Pancreas (tissue), 10 donors: ENCODE data around the gene ATXN1. TPM values are rescaled to one million over a fixed set of nuclear protein-coding genes. Genes with fewer than 3 reads are reported as not detected.
"Not testable (repeated sequence)": the region's sequence is repeated elsewhere in the genome, so short reads cannot be mapped to it uniquely, and the experiment has no call there.

Experiments
- ATAC-seq, 4 donors: fragments of 200-7000 bp; cut with Tn5 transposase; one replicate each; pipeline versions ENCODE4 v1.8.0 to v1.9.1; 2020; ENCODE audit warnings: mild to moderate bottlenecking in 4 of 4, moderate library complexity in 4 of 4
- DNase-seq, 6 donors: peaks; one replicate each; pipeline ENCODE4 v3.0.0-alpha.2; 2020
- FAIRE-seq: peaks from 2 replicates; lab custom pipeline; 2012; peaks lifted over from hg19 to GRCh38; lab: Jason Lieb, UNC
- H3K27ac ChIP-seq, 4 donors: fragments of 200-600 bp; sonication (generic); 1 replicate in 3 of 4; 2 replicates in 1 of 4; pipeline versions ENCODE4 v1.5.0 to v1.8.0; 2020
- H3K27me3 ChIP-seq, 4 donors: fragments of 200-600 bp; one replicate each; pipeline ENCODE4 v1.8.0; 2021
- H3K36me3 ChIP-seq, 3 donors: fragments of 200-600 bp; sonication (generic) in 1 of 3; one replicate each; pipeline versions ENCODE4 v1.5.0 to v1.8.0; 2020 to 2021
- H3K4me1 ChIP-seq, 3 donors: fragments of 200-600 bp; one replicate each; pipeline ENCODE4 v1.8.0; 2021
- H3K4me3 ChIP-seq, 4 donors: fragments of 200-600 bp; sonication (generic) in 2 of 4; one replicate each; pipeline versions ENCODE4 v1.5.0 to v1.8.0; 2020 to 2021
- H3K9me3 ChIP-seq, 4 donors: fragments of 200-600 bp; one replicate each; pipeline ENCODE4 v1.8.0; 2021
- CTCF ChIP-seq, 4 donors: fragments of 200-600 bp; sonication (generic) in 3 of 4; IDR thresholded peaks; one replicate each; pipeline versions ENCODE4 v1.5.0 to v1.8.0; 2021; ENCODE audit warnings: antibody characterized with exemption in 4 of 4
- WGBS, 2 donors: extraction: QIAGEN DNeasy Blood & Tissue Kit; methylation state at CpG; one replicate each; pipeline ENCODE4 v1.1.7; 2013; 5-methylcytosine and 5-hydroxymethylcytosine counted together
- intact Hi-C, 3 donors: fragments of 100-400 bp; cut with DNase I; formaldehyde crosslinking; loops; one replicate each; pipeline versions ENCODE4 v1.11.1 to v1.14.2; 2022
- polyA plus RNA-seq, 2 donors: library from polyadenylated mRNA; stranded (reverse); fragments of 200-250 nt; gene quantifications; one replicate each; pipeline ENCODE4 v1.2.3, GENCODE V29; 2013
- total RNA-seq, 6 donors: library from RNA; stranded (reverse); fragmentation: NEBNext Ultra II Directional in 4 of 6; extraction: Animal tissue kit (Norgen Biotek cat#: 25700) in 4 of 6; gene quantifications; one replicate each; pipeline versions ENCODE4 v1.2.1 to v1.2.4, GENCODE V29; 2021 to 2023
- donor health status: healthy with polysubstance abuse.
- donor health status: DM: no; HTN: no; CAD: no; lungs with moderate emphysema.
- donor health status: DM: no; HTN: no; CAD: no.
- donor health status: control.
- donor health status: control.
- donor health status: Bipolar disorder and iron deficiency.
- donor health status: DM: yes; HTN: yes; CAD: no.
- donor health status: DM: no; HTN: no; CAD: no.
- donor health status: DM: no; HTN: no; CAD: no.
- donor health status: DM: yes; HTN: yes; CAD: no.

ATXN1 gene
- total and polyA plus RNA-seq, 8 donors = 4.9 to 38.6 (median 20.5) TPM

- no peak overlapping the region for H3K4me3 ChIP-seq
- TF ChIP-seq CTCF (IDR thresholded peaks at IDR 0.05) = no peak
- H3K27ac ChIP-seq = no peak overlapping the region
- no peaks in the 10 kb centered on the region for H3K27me3 ChIP-seq
- 91 to 96% methylated on average over 2 of the region's 2 CpGs for WGBS, 2 donors
- no peaks in the 10 kb centered on the region for H3K9me3 ChIP-seq
- no peaks in the 10 kb centered on the region for H3K36me3 ChIP-seq
- FAIRE-seq (no peak), ATAC-seq (no peak), DNase-seq (no peak)
- H3K4me1 ChIP-seq = no peaks in the 10 kb centered on the region
- intact Hi-C loops = no loop called here
Observed at GRCh38 chr6:16619777-16620176, 141.5 kb downstream of the ATXN1 start.

- Histone ChIP-seq H3K27me3 (no peaks in the 10 kb centered on the region), H3K36me3 (no peaks in the 10 kb centered on the region), H3K9me3 (no peaks in the 10 kb centered on the region), H3K27ac (no peak overlapping the region), H3K4me3 (no peak overlapping the region), H3K4me1 (no peaks in the 10 kb centered on the region)
- FAIRE-seq (no peak), DNase-seq (no peak), ATAC-seq (no peak)
- TF ChIP-seq CTCF (IDR thresholded peaks at IDR 0.05) = no peak
- intact Hi-C loops = no loop called here
- 40 to 44% methylated on average over 2 of the region's 2 CpGs for WGBS, 2 donors
Observed at GRCh38 chr6:16618962-16619361, 142.3 kb downstream of the ATXN1 start.

GRCh38 chr6:16615215-16615614 lies 146.0 kb downstream of the ATXN1 start:
- 96% methylated on average over 3 of the region's 6 CpGs for WGBS, 2 donors
- FAIRE-seq, H3K27me3 ChIP-seq, intact Hi-C loops, H3K27ac ChIP-seq, H3K4me3 ChIP-seq, H3K36me3 ChIP-seq, H3K9me3 ChIP-seq, DNase-seq, ATAC-seq, H3K4me1 ChIP-seq: not testable (repeated sequence)

GRCh38 chr6:16614143-16614542 lies 147.1 kb downstream of the ATXN1 start:
- DNase-seq, H3K27me3 ChIP-seq, H3K4me3 ChIP-seq, intact Hi-C loops, H3K27ac ChIP-seq, H3K4me1 ChIP-seq, FAIRE-seq, H3K9me3 ChIP-seq, H3K36me3 ChIP-seq, ATAC-seq: not testable (repeated sequence)
- 92 to 97% methylated on average over 2 of the region's 3 CpGs for WGBS, 2 donors

- H3K4me1 ChIP-seq, DNase-seq, intact Hi-C loops, H3K27me3 ChIP-seq, H3K36me3 ChIP-seq, ATAC-seq, H3K9me3 ChIP-seq, H3K27ac ChIP-seq, FAIRE-seq, H3K4me3 ChIP-seq: not testable (repeated sequence)
- WGBS, 2 donors = 97 to 100% methylated on average over 2 of the region's 2 CpGs
Observed at GRCh38 chr6:16613504-16613903, 147.8 kb downstream of the ATXN1 start.

GRCh38 chr6:16608444-16608843 lies 152.8 kb downstream of the ATXN1 start:
- Histone ChIP-seq H3K4me3 (no peak overlapping the region), H3K4me1 (no peaks in the 10 kb centered on the region), H3K27me3 (no peaks in the 10 kb centered on the region), H3K27ac (no peak overlapping the region), H3K9me3 (no peaks in the 10 kb centered on the region), H3K36me3 (no peaks in the 10 kb centered on the region)
- TF ChIP-seq CTCF (IDR thresholded peaks at IDR 0.05) = no peak
- FAIRE-seq = no peak
- intact Hi-C loops = no loop called here
- ATAC-seq = no peak
- WGBS, 2 donors = 84 to 91% methylated on average over 4 of the region's 4 CpGs
- DNase-seq = no peak
